AG10803 (cell line): ENCODE measurements around the gene DSCAML1.

Experiments used
- DNase-seq: peaks from one replicate; pipeline ENCODE4 v3.0.0; 2010; ENCODE audit warnings: low read depth
- H3K4me3 ChIP-seq: 2 replicates; pipeline ENCODE4 v1.5.1; 2011; ENCODE audit warnings: mild to moderate bottlenecking, low read length, control low read depth
- CTCF ChIP-seq: conservative IDR thresholded peaks from 2 replicates; pipeline ENCODE4 v1.5.1; 2011; ENCODE audit warnings: mild to moderate bottlenecking, low read length, control low read depth, inconsistent platforms

The DSCAML1 gene

GRCh38 chr11:117551761-117552343 lies 245.2 kb downstream of the DSCAML1 start:
- H3K4me3 ChIP-seq = no peak overlapping the region
- TF ChIP-seq CTCF = no peak
- DNase-seq = no peak

GRCh38 chr11:117550466-117550865 lies 246.6 kb downstream of the DSCAML1 start:
- TF ChIP-seq CTCF = no peak
- no peak for DNase-seq
- H3K4me3 ChIP-seq = no peak overlapping the region

- no peak for DNase-seq
- H3K4me3 ChIP-seq = no peak overlapping the region
- TF ChIP-seq CTCF = no peak
These were observed 247.6 kb downstream of the DSCAML1 start for GRCh38 chr11:117549417-117549816.

GRCh38 chr11:117548876-117549275 lies 248.1 kb downstream of the DSCAML1 start:
- no peak for DNase-seq
- no peak for TF ChIP-seq CTCF
- no peak overlapping the region for H3K4me3 ChIP-seq

- no peak overlapping the region for H3K4me3 ChIP-seq
- no peak for TF ChIP-seq CTCF
- no peak for DNase-seq
These were observed 249.1 kb downstream of the DSCAML1 start for GRCh38 chr11:117547946-117548345.

- no peak overlapping the region for H3K4me3 ChIP-seq
- TF ChIP-seq CTCF = no peak
- no peak for DNase-seq
These were observed 249.7 kb downstream of the DSCAML1 start for GRCh38 chr11:117547195-117547850.
